HL-60 (cell line): ENCODE data around the gene PUS1.

Source experiments
- CTCF ChIP-seq: IDR thresholded peaks from one replicate; pipeline ENCODE4 v1.5.1; 2011; ENCODE audit warnings: low read length, control low read depth, inconsistent platforms; ENCODE audit not compliant: insufficient read depth
- GABPA ChIP-seq: IDR thresholded peaks from 2 replicates; pipeline ENCODE4 v1.6.1; 2012; ENCODE audit warnings: low read depth
- POLR2AphosphoS5 ChIP-seq: IDR thresholded peaks from 2 replicates; pipeline ENCODE4 v1.6.1; 2012; ENCODE audit warnings: low read depth

GRCh38 chr12:131990980-131991305 is 61.9 kb downstream of the PUS1 start:
- no peak for TF ChIP-seq CTCF
- TF ChIP-seq POLR2AphosphoS5 = no peak
- no peak for TF ChIP-seq GABPA
